GM12878 (cell line): ENCODE measurements around the gene FAM200B. TPM values are rescaled to one million over a fixed set of nuclear protein-coding genes. Genes with fewer than 3 reads are reported as not detected.

Source experiments
- ATAC-seq: fragments of 200-7000 bp; cut with Tn5 transposase; 3 replicates; pipeline ENCODE4 v1.9.1; 2020; ENCODE audit warnings: mild to moderate bottlenecking, moderate library complexity
- BruUV-seq: library from RNA; stranded (reverse); fragments of 400-500 nt; replicated peaks from 2 replicates; lab custom pipeline; 2021; lab: Mats Ljungman, UMichigan
- CTCF ChIA-PET: fragments of 300-600 bp; sonication (Branson Sonifier 250); formaldehyde crosslinking; extraction: SDS; loops from one replicate; lab custom pipeline; 2021; ENCODE audit warnings: inconsistent platforms; lab: Yijun Ruan, JAX
- POLR2A ChIA-PET: fragments of 350-600 bp; formaldehyde crosslinking; extraction: SDS; loops from one replicate; lab custom pipeline; 2021; ENCODE audit warnings: inconsistent platforms; lab: Charles Lee
- RAD21 ChIA-PET: fragments of 300-600 bp; sonication (Branson Sonifier 250); formaldehyde crosslinking; loops from one replicate; lab custom pipeline; 2023; ENCODE audit warnings: antibody characterized with exemption; ENCODE audit not compliant: unreplicated experiment; lab: Charles Lee
- SMC1A ChIA-PET: fragments of 300-600 bp; sonication (Branson Sonifier 250); formaldehyde crosslinking; loops from one replicate; lab custom pipeline; 2023; ENCODE audit not compliant: unreplicated experiment, uncharacterized antibody; lab: Charles Lee
- DNase-seq: peaks from one replicate; pipeline ENCODE4 v3.0.0-alpha.2; 2011; ENCODE audit warnings: low read depth, low spot score
- FAIRE-seq: peaks from 3 replicates; lab custom pipeline; 2011; peaks lifted over from hg19 to GRCh38; lab: Jason Lieb, UNC
- H2AFZ ChIP-seq: 2 replicates; pipeline ENCODE4 v1.6.0; 2011; ENCODE audit warnings: low read depth, low read length, control low read depth; ENCODE audit not compliant: control insufficient read depth
- H3K27ac ChIP-seq: 2 replicates; pipeline ENCODE4 v1.5.1; 2011; ENCODE audit warnings: control low read depth; ENCODE audit not compliant: control insufficient read depth, insufficient read depth
- H3K27me3 ChIP-seq, 2 experiments: replicated peaks in 1 of 2; 2 replicates each; pipeline versions ENCODE4 v1.6.0 to v1.6.1; 2011; ENCODE audit warnings: low read length in 1 of 2; ENCODE audit not compliant: control insufficient read depth in 2 of 2, insufficient read depth in 2 of 2
- H3K36me3 ChIP-seq, 2 experiments: 2 replicates each; pipeline ENCODE4 v1.5.1; 2011; ENCODE audit warnings: low read length in 1 of 2; ENCODE audit not compliant: control insufficient read depth in 2 of 2, insufficient read depth in 2 of 2
- H3K4me1 ChIP-seq: 2 replicates; pipeline ENCODE4 v1.6.1; 2011; ENCODE audit warnings: mild to moderate bottlenecking, low read length, moderate library complexity, mixed read lengths; ENCODE audit not compliant: control insufficient read depth, insufficient read depth
- H3K4me2 ChIP-seq: 2 replicates; pipeline ENCODE4 v1.6.0; 2011; ENCODE audit warnings: control low read depth; ENCODE audit not compliant: control insufficient read depth, insufficient read depth
- H3K4me3 ChIP-seq: fragments of 200-600 bp; sonication (generic); 2 replicates; pipeline ENCODE4 v1.5.1; 2016
- H3K79me2 ChIP-seq: 2 replicates; pipeline ENCODE4 v1.6.0; 2011; ENCODE audit warnings: low read length; ENCODE audit not compliant: control insufficient read depth, insufficient read depth
- H3K9ac ChIP-seq: 2 replicates; pipeline ENCODE4 v1.8.0; 2011; ENCODE audit warnings: low read length, control low read depth, mixed read lengths; ENCODE audit not compliant: control insufficient read depth, insufficient read depth
- H3K9me3 ChIP-seq: replicated peaks from 3 replicates; pipeline ENCODE4 v1.5.1; 2011; ENCODE audit warnings: mild to moderate bottlenecking, low read length; ENCODE audit not compliant: control insufficient read depth, insufficient read depth
- H4K20me1 ChIP-seq: 2 replicates; pipeline ENCODE4 v1.6.0; 2011; ENCODE audit not compliant: control insufficient read depth, insufficient read depth
- EP300 ChIP-seq, 2 experiments: fragments of 150-350 bp in 1 of 2; IDR thresholded peaks; 2 replicates each; pipeline ENCODE4 v1.6.1; 2011 to 2012; ENCODE audit warnings: low read depth in 2 of 2, low read length in 2 of 2, borderline replicate concordance in 1 of 2, improper control_type of control experiment in 1 of 2, inconsistent platforms in 1 of 2; ENCODE audit not compliant: control insufficient read depth in 1 of 2
- PBX3 ChIP-seq: IDR thresholded peaks from 2 replicates; pipeline ENCODE4 v1.6.1; 2011; ENCODE audit warnings: mild to moderate bottlenecking, low read depth, low read length, moderate library complexity; ENCODE audit not compliant: insufficient replicate concordance
- USF2 ChIP-seq: IDR thresholded peaks from 2 replicates; pipeline ENCODE4 v1.6.1; 2011; ENCODE audit warnings: low read depth, low read length, improper control_type of control experiment, borderline replicate concordance
- WGBS: methylation state at CpG from one replicate; pipeline ENCODE4 v1.1.6; 2016; ENCODE audit warnings: low lambda C conversion rate; ENCODE audit not compliant: insufficient replicate concordance, insufficient coverage; ENCODE audit errors: missing lambda C conversion rate; 5-methylcytosine and 5-hydroxymethylcytosine counted together
- in situ Hi-C: fragments of 300-500 bp; cut with MboI; formaldehyde crosslinking; loops from 9 replicates; pipeline ENCODE4 v1.14.3; 2018; ENCODE audit warnings: mixed read lengths
- intact Hi-C: fragments of 100-400 bp; cut with micrococcal nuclease; formaldehyde crosslinking; loops from one replicate; pipeline ENCODE4 v1.14.2; 2022; ENCODE audit not compliant: unreplicated experiment
- polyA plus RNA-seq, 11 experiments: library from polyadenylated mRNA; depleted of rRNA in 4 of 11; unstranded in 6 of 11; stranded (reverse) in 5 of 11; fragments of >200 nt; fragmentation: Nextera tagmentation in 4 of 11; fragmentation: Illumina TruSeq in 1 of 11; extraction: Ambion mirVana in 4 of 11; extraction: Trizol in 1 of 11; gene quantifications; 1 replicate in 1 of 11; 2 replicates in 10 of 11; pipeline versions ENCODE4 v1.2.1 to v1.2.3, GENCODE V29; 2011 to 2016; ENCODE audit warnings: inconsistent platforms in 2 of 11, missing spikeins in 2 of 11, low read depth in 1 of 11
- total RNA-seq, 4 experiments: library from RNA; depleted of rRNA in 3 of 4; stranded (reverse); fragments of >200 nt in 3 of 4; fragmentation: Illumina TruSeq in 1 of 4; extraction: Trizol in 1 of 4; gene quantifications; 2 replicates each; pipeline versions ENCODE4 v1.2.1 to v1.2.3, GENCODE V29; 2013 to 2021

Gene FAM200B
- total and polyA plus RNA-seq, 10 of the 15 experiments (the other 5 are each of a cell fraction or from before 2014, with no cell fraction given), result 13.8 to 48.5 (median 25.5) TPM

- H3K4me2 ChIP-seq, result no peak overlapping the region
- no TSS peak for BruUV-seq
- no peak for FAIRE-seq
These were observed 8.6 kb downstream of the FAM200B start for GRCh38 chr4:15690020-15690809.

More at GRCh38 chr4:15690020-15690809, 8.6 kb downstream of the FAM200B start:
- TF ChIP-seq PBX3 (no peak), EP300 (IDR thresholded peaks at IDR 0.05; ENCODE audit: borderline replicate concordance in 1 of 2, control insufficient read depth in 1 of 2, low read depth in 2 of 2, low read length in 2 of 2) (no peak), USF2 (no peak)
- ChIA-PET RAD21 (no interaction called here), CTCF (no interaction called here), POLR2A (no interaction called here), SMC1A (no interaction called here)
- Histone ChIP-seq H3K27ac (no peak overlapping the region), H3K4me1 (no peaks in the 10 kb centered on the region), H3K79me2 (no peaks in the 10 kb centered on the region), H2AFZ (no peak overlapping the region), H3K4me3 (no peak overlapping the region), H3K36me3 (0 out of 4 replicates have a peak, but pooled peaks cover 0 to 4% of the 10 kb centered on the region in 2 experiments), H3K9ac (no peak overlapping the region), H3K27me3 (no peaks in the 10 kb centered on the region), H4K20me1 (no peaks in the 10 kb centered on the region), H3K9me3 (no peaks in the 10 kb centered on the region)
- no peak for DNase-seq
- intact Hi-C loops, result no loop called here
- ATAC-seq, result no peak
- in situ Hi-C loops, result no loop called here
- 94% methylated on average over 7 of the region's 7 CpGs for WGBS
